ENCODE measurements around the gene NEK8.
A peak's percentile ranks its signal among the peaks of the same experiment; 100 is the strongest.

DNA sequence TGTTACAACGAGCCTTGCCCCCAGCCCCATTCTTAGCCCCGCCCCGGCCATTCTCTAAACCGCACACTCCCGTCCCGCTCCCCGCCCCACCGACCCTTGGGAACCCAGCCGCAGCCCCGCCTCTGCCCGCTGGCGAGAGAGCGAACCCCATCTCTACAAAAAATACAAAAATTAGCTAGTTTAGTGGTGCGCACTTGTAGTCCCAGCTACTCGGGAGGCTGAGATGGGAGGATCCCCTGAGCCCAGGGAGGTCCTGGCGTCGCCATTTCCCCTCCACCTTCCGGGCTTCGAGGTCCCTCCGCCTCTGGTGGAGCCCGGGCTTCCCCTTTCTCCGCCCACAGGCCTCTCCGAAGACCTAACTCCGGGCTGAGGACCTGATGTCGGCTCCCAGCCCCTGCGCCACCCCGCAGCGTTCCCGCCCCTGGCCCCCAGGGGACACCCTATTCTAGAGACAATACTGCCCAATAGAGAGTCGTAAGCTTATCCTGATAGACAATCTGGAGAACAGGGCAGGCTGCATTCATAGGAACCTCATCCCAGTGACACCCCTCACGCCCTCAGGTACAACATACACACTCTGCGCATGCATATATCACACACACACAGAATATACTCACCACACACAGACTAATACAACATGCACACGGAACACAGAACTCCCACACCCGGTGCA, 16.4 kb upstream of the NEK8 start:
- TF ChIP-seq ZNF253 (CRISPR knock-in tag; conservative IDR thresholded peaks at IDR 0.05) = no peak
- TF ChIP-seq, protein P1, sequence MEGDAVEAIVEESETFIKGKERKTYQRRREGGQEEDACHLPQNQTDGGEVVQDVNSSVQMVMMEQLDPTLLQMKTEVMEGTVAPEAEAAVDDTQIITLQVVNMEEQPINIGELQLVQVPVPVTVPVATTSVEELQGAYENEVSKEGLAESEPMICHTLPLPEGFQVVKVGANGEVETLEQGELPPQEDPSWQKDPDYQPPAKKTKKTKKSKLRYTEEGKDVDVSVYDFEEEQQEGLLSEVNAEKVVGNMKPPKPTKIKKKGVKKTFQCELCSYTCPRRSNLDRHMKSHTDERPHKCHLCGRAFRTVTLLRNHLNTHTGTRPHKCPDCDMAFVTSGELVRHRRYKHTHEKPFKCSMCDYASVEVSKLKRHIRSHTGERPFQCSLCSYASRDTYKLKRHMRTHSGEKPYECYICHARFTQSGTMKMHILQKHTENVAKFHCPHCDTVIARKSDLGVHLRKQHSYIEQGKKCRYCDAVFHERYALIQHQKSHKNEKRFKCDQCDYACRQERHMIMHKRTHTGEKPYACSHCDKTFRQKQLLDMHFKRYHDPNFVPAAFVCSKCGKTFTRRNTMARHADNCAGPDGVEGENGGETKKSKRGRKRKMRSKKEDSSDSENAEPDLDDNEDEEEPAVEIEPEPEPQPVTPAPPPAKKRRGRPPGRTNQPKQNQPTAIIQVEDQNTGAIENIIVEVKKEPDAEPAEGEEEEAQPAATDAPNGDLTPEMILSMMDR (IDR thresholded peaks at IDR 0.05 in 2 of 3, conservative IDR thresholded peaks at IDR 0.05 in 1 of 3; ENCODE audit: insufficient read depth in 2 of 3, low read depth in 1 of 3, low read length in 3 of 3) = peak; percentile 54 to 60 (median 60)
- no peak for TF ChIP-seq SRF (CRISPR knock-in tag; IDR thresholded peaks at IDR 0.05)
- no peak for TF ChIP-seq MAFK (IDR thresholded peaks at IDR 0.05; ENCODE audit: low read length)
- TF ChIP-seq RCOR1 (IDR thresholded peaks at IDR 0.05; ENCODE audit: borderline replicate concordance in 1 of 2, low read depth in 2 of 2, low read length in 2 of 2) = peak in 1 of 2 experiments; percentile 66; a peak in 1 of 4 replicates
- no peak for TF ChIP-seq POLR2AphosphoS5 (IDR thresholded peaks at IDR 0.05; ENCODE audit: control insufficient read depth, insufficient read depth, low read depth, low read length)

Data from K562 (cell line).